ENCODE measurements around the gene GPX4. TPM values are rescaled to one million over a fixed set of nuclear protein-coding genes. Genes with fewer than 3 reads are reported as not detected.

Gene GPX4
- polyA plus RNA-seq, 1 of the 3 experiments (the other 2 are of a cell fraction): 925 TPM

- Histone ChIP-seq H3K36me3 (replicated peaks in 1 of 2; ENCODE audit: control insufficient read depth in 1 of 2, insufficient read depth in 2 of 2, low read length in 1 of 2) (peaks cover 0 to 16% of the 10 kb centered on the region in 2 experiments), H3K79me2 (ENCODE audit: insufficient read depth) (peaks cover 26% of the 10 kb centered on the region), H3K4me1 (ENCODE audit: control insufficient read depth in 1 of 2, insufficient read depth in 2 of 2, low read depth in 1 of 2, low read length in 1 of 2) (peaks cover 9 to 14% of the 10 kb centered on the region in 2 experiments; a peak in 2 of 4 replicates), H3K9me2 (no peaks in the 10 kb centered on the region), H2AFZ (ENCODE audit: low read depth) (no peak overlapping the region), H3K9ac (no peak overlapping the region), H3K9me3 (no peaks in the 10 kb centered on the region), H4K20me1 (ENCODE audit: insufficient read depth) (peaks cover 19% of the 10 kb centered on the region), H3K4me2 (0 out of 2 replicates have a peak overlapping the region, but pooled peaks have one; percentile 93), H3F3A (replicated peaks; ENCODE audit: insufficient read depth) (peaks cover 10% of the 10 kb centered on the region), H3K4me3 (ENCODE audit: low read depth in 2 of 2, low read length in 1 of 2) (no peak overlapping the region), H3K27ac (ENCODE audit: low read depth in 2 of 2, low read length in 1 of 2) (no peak overlapping the region), H3K27me3 (ENCODE audit: insufficient read depth) (no peaks in the 10 kb centered on the region)
- TF ChIP-seq RCOR1 (IDR thresholded peaks at IDR 0.05; ENCODE audit: low read length) (no peak), RFX5 (IDR thresholded peaks at IDR 0.05; ENCODE audit: low read length) (no peak)
- POLR2A ChIA-PET: no interaction called here
- DNase-seq: no peak
- WGBS (ENCODE audit: low lambda C conversion rate): 96% methylated on average over 14 of the region's 15 CpGs
- CTCF ChIA-PET: interaction anchor here (1.0 to 1.4 kb wide), 2 partner anchors 10 to 20 kb away, joined by 3 to 4 read pairs; no protein-coding TSS in a partner anchor
Observed at GRCh38 chr19:1093330-1093729, 10.5 kb upstream of the GPX4 start.

- peak overlapping the region; percentile 75 to 76 for H3K4me3 ChIP-seq (ENCODE audit: low read depth in 2 of 2, low read length in 1 of 2)
- H3K9me2 ChIP-seq: no peaks in the 10 kb centered on the region
- peak overlapping the region; percentile 93 for H3K4me2 ChIP-seq
- H2AFZ ChIP-seq (ENCODE audit: low read depth): no peak overlapping the region
- no peaks in the 10 kb centered on the region for H3K27me3 ChIP-seq (ENCODE audit: insufficient read depth)
- peak overlapping the region; percentile 90 for H3K9ac ChIP-seq
- no peak for DNase-seq
- ChIA-PET CTCF (interaction anchor here (1.0 to 1.5 kb wide), 3 partner anchors 11 to 20 kb away, joined by 3 to 7 read pairs (median 4); no protein-coding TSS in a partner anchor), POLR2A (interaction anchor here (0.6 kb wide), 1 partner anchor 123 kb away, joined by 5 read pairs; no protein-coding TSS in a partner anchor)
- H3K27ac ChIP-seq (ENCODE audit: low read depth in 2 of 2, low read length in 1 of 2): no peak overlapping the region
- peaks cover 10% of the 10 kb centered on the region for H3F3A ChIP-seq (replicated peaks; ENCODE audit: insufficient read depth)
- peaks cover 26% of the 10 kb centered on the region for H3K79me2 ChIP-seq (ENCODE audit: insufficient read depth)
- TF ChIP-seq, protein P1, sequence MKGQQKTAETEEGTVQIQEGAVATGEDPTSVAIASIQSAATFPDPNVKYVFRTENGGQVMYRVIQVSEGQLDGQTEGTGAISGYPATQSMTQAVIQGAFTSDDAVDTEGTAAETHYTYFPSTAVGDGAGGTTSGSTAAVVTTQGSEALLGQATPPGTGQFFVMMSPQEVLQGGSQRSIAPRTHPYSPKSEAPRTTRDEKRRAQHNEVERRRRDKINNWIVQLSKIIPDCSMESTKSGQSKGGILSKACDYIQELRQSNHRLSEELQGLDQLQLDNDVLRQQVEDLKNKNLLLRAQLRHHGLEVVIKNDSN (IDR thresholded peaks at IDR 0.05; ENCODE audit: borderline replicate concordance, low read depth): no peak
- TF ChIP-seq SIN3A (IDR thresholded peaks at IDR 0.05; ENCODE audit: borderline replicate concordance, low read depth, low read length) (no peak), RXRA (IDR thresholded peaks at IDR 0.05; ENCODE audit: borderline replicate concordance, low read depth) (no peak), YY1 (IDR thresholded peaks at IDR 0.05; ENCODE audit: low read depth) (no peak)
- H4K20me1 ChIP-seq (ENCODE audit: insufficient read depth): peaks cover 19% of the 10 kb centered on the region
- peaks cover 0 to 16% of the 10 kb centered on the region in 2 experiments for H3K36me3 ChIP-seq (replicated peaks in 1 of 2; ENCODE audit: control insufficient read depth in 1 of 2, insufficient read depth in 2 of 2, low read length in 1 of 2)
- H3K4me1 ChIP-seq (ENCODE audit: control insufficient read depth in 1 of 2, insufficient read depth in 2 of 2, low read depth in 1 of 2, low read length in 1 of 2): peaks cover 9 to 14% of the 10 kb centered on the region in 2 experiments; a peak in 2 of 4 replicates
- no peaks in the 10 kb centered on the region for H3K9me3 ChIP-seq
- 67% methylated on average over 28 of the region's 32 CpGs for WGBS (ENCODE audit: low lambda C conversion rate)
Observed at GRCh38 chr19:1093811-1094553, 9.8 kb upstream of the GPX4 start.

DNA sequence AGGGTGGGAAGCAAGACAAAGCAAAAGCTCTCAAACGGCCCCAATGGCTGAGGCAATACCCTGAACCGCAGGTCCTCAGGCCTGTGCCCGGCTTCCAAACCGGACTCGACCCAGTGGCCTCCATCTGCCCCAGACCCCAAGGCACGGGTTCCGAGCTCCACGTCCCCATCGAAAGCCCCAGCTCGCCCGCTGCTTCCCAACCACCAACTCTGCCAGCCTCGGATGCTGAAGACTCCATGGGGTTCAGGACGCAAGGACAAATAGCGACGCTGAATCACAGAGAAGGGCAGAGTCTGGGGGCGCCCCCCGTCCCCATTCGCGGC lies 9.2 kb upstream of the GPX4 start:
- H3K27ac ChIP-seq (ENCODE audit: low read depth in 2 of 2, low read length in 1 of 2): no peak overlapping the region
- H3K79me2 ChIP-seq (ENCODE audit: insufficient read depth): peaks cover 26% of the 10 kb centered on the region
- H3K27me3 ChIP-seq (ENCODE audit: insufficient read depth): no peaks in the 10 kb centered on the region
- H3F3A ChIP-seq (replicated peaks; ENCODE audit: insufficient read depth): peaks cover 10% of the 10 kb centered on the region
- peak; percentile 57 for DNase-seq
- H3K4me2 ChIP-seq: peak overlapping the region; percentile 93
- POLR2A ChIA-PET: no interaction called here
- H4K20me1 ChIP-seq (ENCODE audit: insufficient read depth): peaks cover 19% of the 10 kb centered on the region
- H3K36me3 ChIP-seq (replicated peaks in 1 of 2; ENCODE audit: control insufficient read depth in 1 of 2, insufficient read depth in 2 of 2, low read length in 1 of 2): peaks cover 0 to 13% of the 10 kb centered on the region in 2 experiments
- peak overlapping the region; percentile 90 for H3K9ac ChIP-seq
- TF ChIP-seq CHD2 (IDR thresholded peaks at IDR 0.05; ENCODE audit: low read length, partially characterized antibody) (no peak), RFX5 (IDR thresholded peaks at IDR 0.05; ENCODE audit: low read length) (no peak), PBX3 (IDR thresholded peaks at IDR 0.05) (no peak)
- H3K4me1 ChIP-seq (ENCODE audit: control insufficient read depth in 1 of 2, insufficient read depth in 2 of 2, low read depth in 1 of 2, low read length in 1 of 2): peaks cover 9 to 14% of the 10 kb centered on the region in 2 experiments; a peak in 2 of 4 replicates
- no peak overlapping the region for H2AFZ ChIP-seq (ENCODE audit: low read depth)
- H3K9me2 ChIP-seq: no peaks in the 10 kb centered on the region
- H3K9me3 ChIP-seq: no peaks in the 10 kb centered on the region
- H3K4me3 ChIP-seq (ENCODE audit: low read depth in 2 of 2, low read length in 1 of 2): peak overlapping the region; percentile 75 to 76
- 2% methylated on average over 11 of the region's 19 CpGs for WGBS (ENCODE audit: low lambda C conversion rate)
- CTCF ChIA-PET: interaction anchor here (1.5 kb wide), 1 partner anchor 18 kb away, joined by 7 read pairs; no protein-coding TSS in a partner anchor
